GM21737 (cell line): ENCODE measurements around the gene SYT2.
"Not testable (repeated sequence)": the region's sequence is repeated elsewhere in the genome, so short reads cannot be mapped to it uniquely, and the experiment has no call there.

Source experiments
- ATAC-seq: cut with Tn5 transposase; IDR thresholded peaks from one replicate; pipeline ENCODE4 v1.9.1; 2021; ENCODE audit warnings: mild to moderate bottlenecking, moderate library complexity; ENCODE audit not compliant: unreplicated experiment

Gene SYT2

DNA sequence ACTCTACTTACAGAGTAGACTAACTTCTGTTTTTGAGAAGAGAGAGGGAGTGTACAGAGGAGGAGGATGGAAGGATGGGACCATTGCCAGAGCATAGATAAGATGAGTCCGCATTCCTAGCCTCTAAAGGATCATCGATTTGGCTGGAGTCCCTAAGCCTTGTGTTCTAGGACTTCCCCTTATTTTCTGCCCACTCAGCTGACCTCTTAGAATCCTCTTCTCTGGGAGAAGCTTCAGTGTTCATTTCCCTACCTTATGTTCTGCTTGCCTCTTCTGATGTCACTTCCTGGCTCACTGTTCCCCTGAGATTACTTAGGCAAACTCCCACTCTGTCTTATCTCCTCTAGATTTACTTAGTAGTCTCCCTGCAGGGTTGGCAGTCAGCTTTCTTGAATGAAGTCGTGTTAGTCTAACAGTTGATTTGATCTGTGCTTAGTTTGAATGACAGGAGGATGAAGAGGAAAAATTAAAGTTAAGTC, 156.7 kb downstream of the SYT2 start:
- no peak for ATAC-seq

- not testable (repeated sequence) for ATAC-seq
These were observed 157.2 kb downstream of the SYT2 start for GRCh38 chr1:202553078-202553477.

DNA sequence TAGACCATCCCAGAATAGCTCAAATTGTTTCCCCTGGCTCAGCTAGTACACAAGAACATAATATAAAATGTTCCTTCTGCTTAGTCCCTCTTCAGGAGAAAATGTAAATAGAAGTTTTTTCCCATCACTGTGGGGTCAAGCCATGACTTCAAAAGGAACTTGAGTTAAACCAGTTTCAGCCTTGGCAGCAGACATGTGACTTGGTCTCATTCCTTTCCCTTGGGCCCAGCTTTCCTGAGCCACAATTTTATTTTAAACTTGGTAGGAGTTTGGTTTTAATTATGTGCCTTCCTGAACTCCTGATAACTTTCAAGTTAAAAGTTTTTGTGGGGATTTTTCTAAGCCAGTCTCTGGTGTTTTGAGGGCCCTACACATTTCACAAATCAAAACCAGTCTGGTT, 157.6 kb downstream of the SYT2 start:
- not testable (repeated sequence) for ATAC-seq

- ATAC-seq = no peak
These were observed 158.6 kb downstream of the SYT2 start for GRCh38 chr1:202551683-202552082.

DNA sequence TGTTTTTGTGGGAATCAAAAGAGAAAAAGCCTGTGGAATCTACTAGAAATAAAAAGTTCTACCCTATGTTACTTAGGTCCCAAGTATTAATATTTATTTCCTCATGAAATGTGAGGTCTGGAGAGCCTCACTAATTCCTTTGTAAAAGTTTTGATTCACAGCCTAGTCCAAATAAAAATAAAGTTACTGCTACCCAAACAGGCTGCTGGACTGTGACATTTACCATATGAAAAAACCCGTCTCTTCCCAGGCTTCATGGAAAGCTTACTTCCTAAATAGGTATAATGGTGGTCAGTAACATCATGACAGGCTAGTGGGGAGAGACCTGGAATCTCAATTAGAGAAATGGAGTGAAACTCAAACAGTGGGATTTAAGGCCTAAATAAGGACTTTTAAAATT, 160.2 kb downstream of the SYT2 start:
- not testable (repeated sequence) for ATAC-seq

DNA sequence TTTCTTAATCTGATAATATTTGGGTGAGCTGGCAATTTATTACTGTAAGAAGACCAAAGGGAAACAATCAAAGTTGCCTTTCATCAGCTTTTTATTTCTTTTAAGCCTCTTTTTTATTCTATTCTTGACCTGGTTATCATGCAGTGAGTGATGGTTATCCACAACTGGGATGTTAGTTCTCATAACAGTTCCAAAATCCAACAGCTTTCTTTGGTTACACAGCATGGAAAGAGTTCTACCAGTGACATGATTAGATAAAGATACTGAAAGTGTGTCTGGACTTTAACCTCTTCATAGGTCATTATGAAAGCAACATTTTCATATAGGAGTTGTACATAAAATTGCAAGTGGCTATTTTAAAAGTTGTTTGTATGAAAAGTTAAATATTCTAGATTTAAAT, 163.0 kb downstream of the SYT2 start:
- ATAC-seq = no peak

DNA sequence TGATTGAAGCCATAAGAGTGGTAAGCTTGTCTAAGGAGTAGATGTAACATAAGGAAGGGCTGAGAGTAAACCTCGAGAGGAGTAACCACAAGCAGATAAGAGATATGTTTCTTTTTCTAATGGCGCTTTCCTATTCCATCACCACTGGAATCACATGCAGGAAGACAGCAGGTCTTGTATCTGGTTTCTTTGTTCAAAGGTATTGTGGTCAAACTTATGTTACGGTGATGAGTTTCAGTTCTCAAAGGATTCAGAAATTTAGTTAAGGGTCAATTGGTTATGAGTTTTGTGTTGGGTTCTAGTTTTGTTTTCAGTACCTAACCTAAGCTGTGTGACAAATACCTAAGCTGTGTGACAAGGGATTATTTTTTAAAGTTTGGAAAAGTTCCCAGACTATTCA, 163.5 kb downstream of the SYT2 start:
- peak; percentile 71 for ATAC-seq

DNA sequence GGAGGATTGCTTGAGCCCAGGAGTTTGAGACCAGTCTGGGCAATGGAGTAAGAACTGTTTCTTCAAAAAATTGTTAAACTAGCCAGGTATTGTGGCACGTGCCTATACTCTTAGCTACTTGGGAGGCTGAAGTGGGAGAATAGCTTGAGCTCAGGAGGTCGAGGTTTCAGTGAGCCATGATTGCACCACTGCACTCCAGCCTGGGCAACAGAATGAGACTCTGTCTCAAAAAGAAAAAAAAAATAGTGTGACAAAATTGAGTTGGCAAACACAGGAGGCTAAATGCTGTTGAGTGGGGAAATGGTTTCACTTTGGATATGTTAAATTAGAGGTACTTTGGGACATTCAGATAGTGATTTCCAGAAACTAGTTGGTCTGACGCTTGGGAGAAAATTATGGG, 163.9 kb downstream of the SYT2 start:
- not testable (repeated sequence) for ATAC-seq

DNA sequence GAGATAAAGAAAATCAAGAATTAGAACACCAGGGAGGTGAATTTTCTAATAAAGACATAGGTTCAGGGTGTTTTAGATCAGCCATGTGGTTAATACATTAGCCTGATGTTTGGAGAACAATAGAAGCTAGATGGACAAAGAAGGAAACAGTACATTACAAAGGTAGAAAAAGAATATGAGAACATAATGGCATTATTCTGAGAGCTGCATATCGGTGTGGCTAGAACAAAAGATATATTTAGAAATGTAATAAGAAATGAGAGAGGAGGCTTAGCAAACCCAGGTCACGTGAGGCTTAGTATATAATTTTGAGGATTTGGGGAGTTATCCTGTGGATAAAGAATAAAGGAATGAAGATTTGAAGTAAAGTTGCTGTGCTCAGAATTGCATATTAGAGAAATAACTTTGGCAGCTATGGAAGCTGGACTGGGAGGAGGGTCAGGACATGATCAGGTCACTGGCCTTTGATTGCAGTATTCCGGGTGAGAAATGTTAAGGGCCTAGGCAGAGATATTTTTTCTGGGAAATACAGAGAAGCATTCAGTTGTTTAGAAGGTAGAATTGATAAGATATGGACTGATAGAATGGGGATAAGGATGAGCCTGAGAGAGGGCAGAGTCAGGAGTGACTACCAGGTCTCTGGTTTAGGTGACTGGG, 164.5 kb downstream of the SYT2 start:
- not testable (repeated sequence) for ATAC-seq

DNA sequence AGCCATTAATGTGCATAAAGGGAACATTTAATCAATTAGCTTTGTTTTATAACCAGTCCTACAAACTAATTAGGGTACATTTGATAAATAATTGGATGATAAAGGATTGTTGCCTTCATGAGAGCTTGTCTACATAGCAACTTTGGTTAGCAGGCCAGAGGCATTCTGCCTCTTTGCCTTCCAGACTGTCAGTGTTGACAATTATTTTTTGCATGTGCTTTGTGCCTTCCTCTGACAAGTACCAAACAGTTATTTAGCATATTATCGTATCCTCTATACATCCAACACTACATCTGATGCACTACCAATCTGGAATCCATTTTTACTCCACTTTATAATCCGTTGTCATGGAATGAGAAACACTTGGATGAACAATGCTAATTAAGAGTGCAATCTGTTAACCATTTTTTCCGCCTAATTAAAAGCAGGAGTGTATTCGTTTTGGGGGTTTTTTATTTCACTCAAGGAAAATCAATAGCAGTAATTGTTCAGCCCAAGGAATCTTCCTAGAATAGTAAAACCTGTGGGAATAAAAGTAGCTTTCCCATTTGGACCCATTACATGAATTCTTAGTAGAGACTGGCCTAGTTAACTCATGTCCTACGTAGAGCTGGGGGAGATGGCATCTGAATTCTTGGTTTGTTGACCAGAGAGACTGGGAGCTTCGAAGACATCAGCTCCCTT, 165.3 kb downstream of the SYT2 start:
- ATAC-seq = not testable (repeated sequence)

DNA sequence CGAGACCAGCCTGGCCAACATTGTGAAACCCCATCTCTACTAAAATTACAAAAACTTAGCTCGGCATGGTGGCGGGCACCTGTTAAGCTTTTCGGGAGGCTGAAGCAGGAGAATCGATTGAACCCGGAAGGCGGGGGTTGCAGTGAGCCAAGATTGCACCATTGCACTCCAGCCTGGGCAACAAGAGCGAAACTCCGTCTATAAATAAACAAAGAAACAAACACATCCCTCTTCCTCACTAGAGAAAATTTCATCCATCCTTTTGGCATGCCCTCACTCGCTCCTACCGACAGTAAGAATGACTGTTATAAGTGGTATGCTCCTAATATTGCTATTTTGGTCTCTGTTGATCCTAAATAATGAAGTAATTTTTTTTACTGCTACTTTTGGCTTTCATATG, 166.7 kb downstream of the SYT2 start:
- not testable (repeated sequence) for ATAC-seq

DNA sequence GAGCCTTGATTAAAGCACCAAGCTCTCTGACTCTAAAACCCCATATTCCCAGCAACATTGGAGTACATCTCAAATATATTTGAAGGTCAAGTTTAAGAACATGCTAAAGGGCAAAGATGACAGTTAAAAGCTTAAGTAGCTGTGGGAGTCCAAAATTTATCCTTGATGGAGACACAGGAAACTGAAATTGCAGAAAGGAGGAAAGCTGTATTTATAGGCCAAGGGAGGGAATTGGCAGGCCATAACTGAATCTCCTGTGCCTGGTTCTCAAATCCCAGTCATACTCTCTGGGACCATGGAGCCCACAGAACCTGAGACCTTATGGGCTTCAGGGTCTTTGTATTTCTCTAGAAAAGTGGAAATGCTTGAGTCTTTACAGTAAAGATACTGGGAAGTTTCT, 167.8 kb downstream of the SYT2 start:
- not testable (repeated sequence) for ATAC-seq

DNA sequence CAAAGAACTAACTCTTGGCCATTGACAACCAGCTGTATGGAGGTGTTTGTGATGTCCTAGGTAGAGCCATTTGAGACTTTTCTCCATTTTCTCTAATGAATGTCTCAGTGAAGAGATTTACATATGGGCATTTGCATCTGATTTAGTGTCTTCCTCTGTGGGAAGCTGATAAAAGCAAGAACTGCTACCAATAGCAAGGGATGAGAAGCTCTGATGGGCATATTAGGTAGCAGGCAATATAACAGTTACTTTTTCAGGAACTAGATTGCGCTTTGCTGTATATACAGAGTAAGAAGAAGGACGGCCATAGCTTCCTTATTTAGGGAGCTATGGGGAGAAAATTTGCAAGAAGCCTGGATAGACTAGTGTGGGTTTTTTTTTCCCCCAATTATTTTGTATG, 169.4 kb downstream of the SYT2 start:
- ATAC-seq = not testable (repeated sequence)
